HG03039 (cell line): ENCODE results near the gene CLPX.
"Not testable (repeated sequence)": the region's sequence is repeated elsewhere in the genome, so short reads cannot be mapped to it uniquely, and the experiment has no call there.

Experiments used
- ATAC-seq: cut with Tn5 transposase; IDR thresholded peaks from one replicate; pipeline ENCODE4 v1.9.1; 2021; ENCODE audit warnings: mild to moderate bottlenecking, moderate library complexity; ENCODE audit not compliant: unreplicated experiment

Gene CLPX

GRCh38 chr15:65105038-65105437, 80.1 kb downstream of the CLPX start:
- ATAC-seq, result no peak

- no peak for ATAC-seq
Measured at GRCh38 chr15:65102912-65103311, 82.2 kb downstream of the CLPX start.

GRCh38 chr15:65101891-65102708, 83.0 kb downstream of the CLPX start:
- no peak for ATAC-seq

DNA sequence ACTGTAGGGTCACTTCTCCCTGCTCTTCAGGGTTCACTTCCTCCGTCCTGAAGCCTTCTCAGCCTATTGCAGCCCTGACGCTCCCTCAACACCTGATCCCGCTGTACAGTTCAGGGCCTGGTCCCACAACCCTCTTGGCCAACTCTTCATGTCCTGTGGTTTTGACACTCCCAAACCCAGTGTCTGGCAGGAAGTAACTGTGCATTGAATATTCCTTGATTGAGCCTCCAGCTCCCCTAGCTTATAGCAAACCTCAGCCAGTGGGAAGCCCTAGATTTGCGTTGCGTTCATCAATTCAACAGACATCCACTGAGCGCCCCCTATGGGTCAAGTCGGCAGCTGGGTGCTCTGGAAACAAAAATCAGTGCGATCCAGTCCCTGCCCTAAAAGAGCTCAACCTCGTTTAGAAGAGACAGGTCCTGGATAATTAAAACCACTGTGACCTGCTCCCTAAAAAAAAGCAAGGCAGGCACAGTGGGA, 83.7 kb downstream of the CLPX start:
- no peak for ATAC-seq

- no peak for ATAC-seq
Measured at GRCh38 chr15:65100442-65100841, 84.7 kb downstream of the CLPX start.

GRCh38 chr15:65099801-65100200, 85.3 kb downstream of the CLPX start:
- not testable (repeated sequence) for ATAC-seq

DNA sequence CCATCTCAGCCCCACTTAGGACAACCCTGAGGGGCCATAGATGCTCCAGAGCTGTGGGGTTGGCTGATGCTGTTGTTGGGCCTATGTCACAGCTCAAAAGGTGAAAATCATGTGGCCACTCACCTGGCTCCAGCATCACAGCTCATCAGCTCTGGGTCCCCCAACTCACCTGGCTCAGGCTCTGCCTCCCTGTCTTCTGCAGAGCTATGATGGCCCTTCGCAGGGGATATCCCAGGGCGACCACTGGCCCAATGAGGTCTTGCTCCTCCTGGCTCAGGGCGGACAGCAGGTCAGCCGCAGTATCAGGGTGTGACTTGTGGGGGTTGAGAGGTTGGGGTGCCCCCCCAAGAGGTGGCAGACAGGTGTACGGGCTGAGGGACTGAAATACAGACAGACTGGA, 85.8 kb downstream of the CLPX start:
- ATAC-seq, result no peak
